ENCODE results near the gene TULP3.
"Not testable (repeated sequence)": the region's sequence is repeated elsewhere in the genome, so short reads cannot be mapped to it uniquely, and the experiment has no call there.

The TULP3 gene

GRCh38 chr12:2856051-2856450 is 34.6 kb upstream of the TULP3 start:
- no peaks in the 10 kb centered on the region for H3K9me3 ChIP-seq (ENCODE audit: control insufficient read depth, low read length)
- H3K27me3 ChIP-seq (replicated peaks; ENCODE audit: control insufficient read depth, insufficient read depth, low read length, poor library complexity, severe bottlenecking): no peaks in the 10 kb centered on the region
- H3K36me3 ChIP-seq (ENCODE audit: control insufficient read depth, insufficient read depth, low read length): peaks cover 10% of the 10 kb centered on the region
- no peak overlapping the region for H3K4me3 ChIP-seq (ENCODE audit: insufficient read depth, low read depth, low read length, poor library complexity, severe bottlenecking)
- H3K27ac ChIP-seq (ENCODE audit: insufficient read depth, low read length, poor library complexity, severe bottlenecking): no peak overlapping the region
- H3K4me1 ChIP-seq (ENCODE audit: control insufficient read depth, insufficient read depth, low read length, poor library complexity, severe bottlenecking): no peaks in the 10 kb centered on the region
- no peak for DNase-seq

- Histone ChIP-seq H3K27ac (ENCODE audit: insufficient read depth, low read length, poor library complexity, severe bottlenecking) (no peak within 1 kb of the TSS), H3K4me3 (ENCODE audit: insufficient read depth, low read depth, low read length, poor library complexity, severe bottlenecking) (no peak within 1 kb of the TSS), H3K36me3 (ENCODE audit: control insufficient read depth, insufficient read depth, low read length) (peaks cover 10% of the 10 kb centered on the region), H3K9me3 (ENCODE audit: control insufficient read depth, low read length) (no peaks in the 10 kb centered on the region), H3K4me1 (ENCODE audit: control insufficient read depth, insufficient read depth, low read length, poor library complexity, severe bottlenecking) (no peaks in the 10 kb centered on the region), H3K27me3 (replicated peaks; ENCODE audit: control insufficient read depth, insufficient read depth, low read length, poor library complexity, severe bottlenecking) (no peaks in the 10 kb centered on the region)
- no peak for DNase-seq
These were observed 33.7 kb upstream of the TULP3 start, which contains the start of gene TEX52 for GRCh38 chr12:2857021-2857431. TEX52 (minus strand) TSS chr12:2857039; CDS start chr12:2857026, 13 bp downstream.

DNA sequence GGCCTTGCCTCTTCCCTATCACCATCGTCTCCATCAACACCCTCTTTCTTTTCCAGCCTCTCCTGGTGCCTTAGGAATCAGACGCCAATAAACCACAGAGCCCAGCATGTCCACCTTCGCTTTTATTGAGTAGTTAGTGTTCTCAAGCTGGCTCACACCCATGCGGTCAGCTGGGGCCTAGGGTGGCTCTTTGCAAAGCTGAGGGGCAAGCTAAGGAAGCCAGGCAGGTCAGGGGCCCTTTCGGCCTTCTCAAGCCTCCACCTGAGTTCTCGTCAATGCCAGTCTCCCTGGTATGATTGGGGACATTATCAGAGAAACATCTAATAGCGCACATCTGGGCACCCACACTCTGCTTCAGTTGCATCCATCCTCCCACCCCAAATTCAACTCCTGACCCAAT is 33.1 kb upstream of the TULP3 start:
- no peak for DNase-seq
- H3K27ac ChIP-seq (ENCODE audit: insufficient read depth, low read length, poor library complexity, severe bottlenecking): no peak overlapping the region
- no peaks in the 10 kb centered on the region for H3K4me1 ChIP-seq (ENCODE audit: control insufficient read depth, insufficient read depth, low read length, poor library complexity, severe bottlenecking)
- H3K27me3 ChIP-seq (replicated peaks; ENCODE audit: control insufficient read depth, insufficient read depth, low read length, poor library complexity, severe bottlenecking): no peaks in the 10 kb centered on the region
- no peak overlapping the region for H3K4me3 ChIP-seq (ENCODE audit: insufficient read depth, low read depth, low read length, poor library complexity, severe bottlenecking)
- no peaks in the 10 kb centered on the region for H3K9me3 ChIP-seq (ENCODE audit: control insufficient read depth, low read length)
- H3K36me3 ChIP-seq (ENCODE audit: control insufficient read depth, insufficient read depth, low read length): peaks cover 10% of the 10 kb centered on the region

DNA sequence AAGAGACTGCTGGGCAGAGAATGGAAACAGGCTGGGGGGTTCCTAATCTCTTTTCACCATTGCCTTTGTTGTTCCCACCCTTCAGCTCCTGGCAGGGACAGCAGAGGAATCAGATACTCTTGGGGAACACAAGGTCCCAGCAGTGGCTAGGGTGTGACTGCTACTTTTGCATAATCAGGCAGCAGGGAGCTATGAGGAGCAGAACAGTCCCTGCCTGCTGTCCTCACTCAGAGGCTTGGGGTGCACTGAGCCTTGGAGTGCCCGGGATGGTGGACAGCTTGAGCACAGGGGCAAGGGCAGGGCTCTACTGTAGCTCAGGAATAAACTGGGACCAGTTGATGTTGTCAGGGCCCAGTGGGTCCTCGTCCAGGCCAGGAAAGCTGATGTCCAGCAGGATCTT is 32.4 kb upstream of the TULP3 start:
- no peaks in the 10 kb centered on the region for H3K4me1 ChIP-seq (ENCODE audit: control insufficient read depth, insufficient read depth, low read length, poor library complexity, severe bottlenecking)
- no peak overlapping the region for H3K4me3 ChIP-seq (ENCODE audit: insufficient read depth, low read depth, low read length, poor library complexity, severe bottlenecking)
- no peaks in the 10 kb centered on the region for H3K27me3 ChIP-seq (replicated peaks; ENCODE audit: control insufficient read depth, insufficient read depth, low read length, poor library complexity, severe bottlenecking)
- no peak overlapping the region for H3K27ac ChIP-seq (ENCODE audit: insufficient read depth, low read length, poor library complexity, severe bottlenecking)
- no peak for DNase-seq
- H3K36me3 ChIP-seq (ENCODE audit: control insufficient read depth, insufficient read depth, low read length): peaks cover 10% of the 10 kb centered on the region
- H3K9me3 ChIP-seq (ENCODE audit: control insufficient read depth, low read length): no peaks in the 10 kb centered on the region

- peaks cover 10% of the 10 kb centered on the region for H3K36me3 ChIP-seq (ENCODE audit: control insufficient read depth, insufficient read depth, low read length)
- no peaks in the 10 kb centered on the region for H3K9me3 ChIP-seq (ENCODE audit: control insufficient read depth, low read length)
- H3K27me3 ChIP-seq (replicated peaks; ENCODE audit: control insufficient read depth, insufficient read depth, low read length, poor library complexity, severe bottlenecking): no peaks in the 10 kb centered on the region
- H3K4me1 ChIP-seq (ENCODE audit: control insufficient read depth, insufficient read depth, low read length, poor library complexity, severe bottlenecking): no peaks in the 10 kb centered on the region
- no peak overlapping the region for H3K4me3 ChIP-seq (ENCODE audit: insufficient read depth, low read depth, low read length, poor library complexity, severe bottlenecking)
- no peak for DNase-seq
- H3K27ac ChIP-seq (ENCODE audit: insufficient read depth, low read length, poor library complexity, severe bottlenecking): no peak overlapping the region
These were observed 31.7 kb upstream of the TULP3 start for GRCh38 chr12:2858944-2859421.

GRCh38 chr12:2860170-2860569 is 30.5 kb upstream of the TULP3 start:
- H3K9me3 ChIP-seq (ENCODE audit: control insufficient read depth, low read length): no peaks in the 10 kb centered on the region
- no peaks in the 10 kb centered on the region for H3K4me1 ChIP-seq (ENCODE audit: control insufficient read depth, insufficient read depth, low read length, poor library complexity, severe bottlenecking)
- H3K27me3 ChIP-seq (replicated peaks; ENCODE audit: control insufficient read depth, insufficient read depth, low read length, poor library complexity, severe bottlenecking): no peaks in the 10 kb centered on the region
- no peak for DNase-seq
- H3K36me3 ChIP-seq (ENCODE audit: control insufficient read depth, insufficient read depth, low read length): peaks cover 10% of the 10 kb centered on the region
- H3K27ac ChIP-seq (ENCODE audit: insufficient read depth, low read length, poor library complexity, severe bottlenecking): no peak overlapping the region
- no peak overlapping the region for H3K4me3 ChIP-seq (ENCODE audit: insufficient read depth, low read depth, low read length, poor library complexity, severe bottlenecking)

DNA sequence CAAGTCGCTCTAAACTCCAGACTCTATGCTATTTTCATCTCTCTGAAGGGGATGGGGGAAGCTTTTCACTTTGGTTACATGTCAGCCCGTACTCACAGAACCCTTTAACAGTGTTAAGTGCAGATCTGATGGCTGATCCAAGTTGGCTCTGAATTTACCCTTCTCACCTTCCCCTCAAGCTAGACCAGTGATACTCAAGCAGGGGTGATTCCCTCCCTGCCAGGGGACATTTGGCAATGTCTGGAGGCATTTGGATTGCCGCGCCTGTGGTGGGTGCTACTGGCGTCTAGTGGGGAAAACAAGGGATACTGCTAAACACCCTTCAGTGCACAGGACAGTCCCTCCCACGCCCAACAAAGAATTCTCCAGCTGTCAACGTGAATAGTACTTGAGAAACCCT is 27.8 kb upstream of the TULP3 start:
- Histone ChIP-seq H3K4me3 (ENCODE audit: insufficient read depth, low read depth, low read length, poor library complexity, severe bottlenecking) (no peak overlapping the region), H3K27me3 (replicated peaks; ENCODE audit: control insufficient read depth, insufficient read depth, low read length, poor library complexity, severe bottlenecking) (no peaks in the 10 kb centered on the region), H3K36me3 (ENCODE audit: control insufficient read depth, insufficient read depth, low read length) (peaks cover 7% of the 10 kb centered on the region), H3K9me3 (ENCODE audit: control insufficient read depth, low read length) (no peaks in the 10 kb centered on the region), H3K4me1 (ENCODE audit: control insufficient read depth, insufficient read depth, low read length, poor library complexity, severe bottlenecking) (no peaks in the 10 kb centered on the region), H3K27ac (ENCODE audit: insufficient read depth, low read length, poor library complexity, severe bottlenecking) (no peak overlapping the region)
- DNase-seq: no peak

DNA sequence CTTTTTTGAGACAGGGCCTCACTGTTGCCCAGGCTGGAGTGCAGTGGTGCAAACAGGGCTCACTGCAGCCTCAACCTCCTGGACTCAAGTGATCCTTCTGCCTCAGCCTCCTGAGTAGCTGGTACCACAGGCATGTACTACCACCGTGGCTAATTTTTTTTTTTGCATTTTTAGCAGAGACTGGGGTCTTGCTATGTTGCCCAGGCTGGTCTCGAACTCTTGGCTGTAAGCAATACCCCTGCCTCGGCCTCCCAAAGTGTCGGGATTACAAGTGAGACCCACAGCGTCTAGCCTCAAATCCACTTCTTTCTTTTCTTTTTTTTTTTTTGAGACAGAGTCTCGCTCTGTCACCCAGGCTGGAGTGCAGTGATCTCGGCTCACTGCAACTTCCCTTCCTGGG is 27.3 kb upstream of the TULP3 start:
- H3K27ac ChIP-seq (ENCODE audit: insufficient read depth, low read length, poor library complexity, severe bottlenecking); H3K27me3 ChIP-seq (replicated peaks; ENCODE audit: control insufficient read depth, insufficient read depth, low read length, poor library complexity, severe bottlenecking); H3K4me1 ChIP-seq (ENCODE audit: control insufficient read depth, insufficient read depth, low read length, poor library complexity, severe bottlenecking); H3K9me3 ChIP-seq (ENCODE audit: control insufficient read depth, low read length); DNase-seq; H3K36me3 ChIP-seq (ENCODE audit: control insufficient read depth, insufficient read depth, low read length); H3K4me3 ChIP-seq (ENCODE audit: insufficient read depth, low read depth, low read length, poor library complexity, severe bottlenecking): not testable (repeated sequence)

- no peaks in the 10 kb centered on the region for H3K36me3 ChIP-seq (ENCODE audit: control insufficient read depth, insufficient read depth, low read length)
- H3K27me3 ChIP-seq (replicated peaks; ENCODE audit: control insufficient read depth, insufficient read depth, low read length, poor library complexity, severe bottlenecking): no peaks in the 10 kb centered on the region
- no peaks in the 10 kb centered on the region for H3K9me3 ChIP-seq (ENCODE audit: control insufficient read depth, low read length)
- no peak for DNase-seq
- no peak overlapping the region for H3K4me3 ChIP-seq (ENCODE audit: insufficient read depth, low read depth, low read length, poor library complexity, severe bottlenecking)
- no peaks in the 10 kb centered on the region for H3K4me1 ChIP-seq (ENCODE audit: control insufficient read depth, insufficient read depth, low read length, poor library complexity, severe bottlenecking)
- no peak overlapping the region for H3K27ac ChIP-seq (ENCODE audit: insufficient read depth, low read length, poor library complexity, severe bottlenecking)
These were observed 26.5 kb upstream of the TULP3 start for GRCh38 chr12:2864198-2864597.

- not testable (repeated sequence) for H3K4me1 ChIP-seq (ENCODE audit: control insufficient read depth, insufficient read depth, low read length, poor library complexity, severe bottlenecking); H3K4me3 ChIP-seq (ENCODE audit: insufficient read depth, low read depth, low read length, poor library complexity, severe bottlenecking); H3K36me3 ChIP-seq (ENCODE audit: control insufficient read depth, insufficient read depth, low read length); H3K9me3 ChIP-seq (ENCODE audit: control insufficient read depth, low read length); H3K27me3 ChIP-seq (replicated peaks; ENCODE audit: control insufficient read depth, insufficient read depth, low read length, poor library complexity, severe bottlenecking); H3K27ac ChIP-seq (ENCODE audit: insufficient read depth, low read length, poor library complexity, severe bottlenecking); DNase-seq
These were observed 21.6 kb upstream of the TULP3 start for GRCh38 chr12:2868986-2869632.

Measured in effector memory CD4-positive, alpha-beta T cell (primary cell).